ENCODE measurements around the gene F2RL3. TPM values are rescaled to one million over a fixed set of nuclear protein-coding genes. Genes with fewer than 3 reads are reported as not detected.

Gene F2RL3
- total and polyA plus RNA-seq, 2 of the 8 experiments (the other 6 are each of a cell fraction or from before 2014, with no cell fraction given) = not detected

DNA sequence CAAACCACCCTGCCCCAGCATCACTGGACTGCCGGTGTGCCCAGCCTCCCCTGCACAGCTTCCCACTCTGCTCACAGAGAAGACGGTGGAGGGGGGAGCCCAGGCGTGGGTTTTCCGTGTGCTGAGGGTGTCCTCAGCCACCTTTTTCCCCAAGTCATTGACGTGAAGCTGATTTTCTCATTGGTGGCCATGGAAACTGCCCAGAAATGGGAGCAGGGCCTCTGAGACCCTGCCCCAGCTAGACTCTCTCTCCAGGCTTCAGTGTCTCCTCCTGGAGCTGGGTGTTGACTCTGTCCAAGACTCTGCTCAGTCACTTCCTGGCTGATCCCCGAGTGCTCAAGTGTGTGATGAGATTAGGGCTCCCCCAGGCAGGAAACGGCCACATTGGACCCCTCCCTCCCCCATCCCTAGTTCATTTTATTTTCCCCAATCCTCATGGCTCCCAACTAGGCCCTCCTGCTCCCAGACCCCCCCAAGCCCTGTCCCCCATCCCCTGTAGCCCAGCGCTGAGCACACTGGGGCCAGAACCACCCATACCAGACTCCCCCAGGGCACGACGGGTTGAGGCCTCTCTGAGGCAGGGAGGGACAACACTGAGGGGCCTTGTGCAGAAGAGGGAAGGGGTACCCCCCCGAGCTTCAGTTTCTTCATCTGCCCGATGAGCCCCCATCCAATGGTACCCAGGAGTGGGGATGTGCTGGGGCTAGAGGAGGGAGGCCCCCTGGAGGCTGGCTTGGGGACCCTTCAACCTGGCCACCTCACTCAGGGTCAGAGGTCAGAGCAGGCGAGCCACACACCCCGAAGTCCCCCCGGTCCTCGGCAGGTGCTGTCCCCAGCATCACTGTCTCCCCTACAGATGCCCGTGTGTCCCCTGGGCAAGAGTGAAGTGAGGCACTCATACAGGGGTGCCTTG is 1.2 kb upstream of the F2RL3 start (continued):
- TF ChIP-seq TAF7 (optimal IDR thresholded peaks at IDR 0.05; ENCODE audit: borderline replicate concordance, low read depth, low read length) (no peak), CBX5 (IDR thresholded peaks at IDR 0.05; ENCODE audit: low read depth, low read length) (no peak), SAP30 (IDR thresholded peaks at IDR 0.05; ENCODE audit: insufficient read depth, insufficient replicate concordance, low read length) (no peak)
- TF ChIP-seq, protein P1, sequence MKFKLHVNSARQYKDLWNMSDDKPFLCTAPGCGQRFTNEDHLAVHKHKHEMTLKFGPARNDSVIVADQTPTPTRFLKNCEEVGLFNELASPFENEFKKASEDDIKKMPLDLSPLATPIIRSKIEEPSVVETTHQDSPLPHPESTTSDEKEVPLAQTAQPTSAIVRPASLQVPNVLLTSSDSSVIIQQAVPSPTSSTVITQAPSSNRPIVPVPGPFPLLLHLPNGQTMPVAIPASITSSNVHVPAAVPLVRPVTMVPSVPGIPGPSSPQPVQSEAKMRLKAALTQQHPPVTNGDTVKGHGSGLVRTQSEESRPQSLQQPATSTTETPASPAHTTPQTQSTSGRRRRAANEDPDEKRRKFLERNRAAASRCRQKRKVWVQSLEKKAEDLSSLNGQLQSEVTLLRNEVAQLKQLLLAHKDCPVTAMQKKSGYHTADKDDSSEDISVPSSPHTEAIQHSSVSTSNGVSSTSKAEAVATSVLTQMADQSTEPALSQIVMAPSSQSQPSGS (IDR thresholded peaks at IDR 0.05; ENCODE audit: low read length) = no peak

Measured in H1 (cell line).